Panc1 (cell line): Measurements from ENCODE around the gene SLC26A4.

Experiments
- TF ChIP-seq, protein P1 (sequence below): fragments of 450-650 bp; IDR thresholded peaks from 2 replicates; pipeline ENCODE4 v1.5.1; 2017; ENCODE audit warnings: mild to moderate bottlenecking
- TF ChIP-seq, protein P2 (sequence below), 2 experiments: IDR thresholded peaks; 2 replicates each; pipeline ENCODE4 v1.6.1; 2011 to 2012; ENCODE audit warnings: low read depth in 2 of 2, control low read depth in 1 of 2, low read length in 1 of 2, mild to moderate bottlenecking in 1 of 2, moderate library complexity in 1 of 2; ENCODE audit not compliant: insufficient read depth in 1 of 2

DNA sequence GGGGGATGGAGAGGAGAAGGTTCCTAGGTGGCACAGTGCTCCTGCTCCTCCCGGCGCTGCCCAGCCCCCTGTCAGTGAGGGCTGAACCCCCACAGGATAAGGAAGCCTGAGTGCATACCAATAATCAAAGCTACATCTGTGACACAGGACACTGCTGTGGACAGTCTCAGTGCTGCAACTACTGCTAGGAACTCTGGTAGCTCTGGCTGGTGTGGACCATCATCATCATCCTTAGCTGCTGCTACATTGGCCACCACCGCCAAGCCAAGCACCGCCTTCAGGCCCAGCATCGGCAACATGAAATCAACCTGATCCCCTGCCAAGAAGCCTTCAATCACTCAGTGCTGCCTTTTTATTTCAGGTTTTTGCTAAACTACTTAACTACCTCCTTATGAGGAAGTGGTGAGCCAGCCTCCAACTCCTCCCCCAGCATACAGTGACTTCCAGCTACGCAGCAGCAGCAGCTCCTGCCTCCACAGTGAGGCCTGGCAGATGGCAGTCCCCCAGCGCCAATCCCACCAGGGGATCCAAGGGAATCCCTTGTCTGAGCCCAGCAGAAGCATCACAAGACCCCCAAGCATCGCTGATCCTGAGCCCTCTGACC lies 32.1 kb upstream of the SLC26A4 start:
- TF ChIP-seq, protein P1, sequence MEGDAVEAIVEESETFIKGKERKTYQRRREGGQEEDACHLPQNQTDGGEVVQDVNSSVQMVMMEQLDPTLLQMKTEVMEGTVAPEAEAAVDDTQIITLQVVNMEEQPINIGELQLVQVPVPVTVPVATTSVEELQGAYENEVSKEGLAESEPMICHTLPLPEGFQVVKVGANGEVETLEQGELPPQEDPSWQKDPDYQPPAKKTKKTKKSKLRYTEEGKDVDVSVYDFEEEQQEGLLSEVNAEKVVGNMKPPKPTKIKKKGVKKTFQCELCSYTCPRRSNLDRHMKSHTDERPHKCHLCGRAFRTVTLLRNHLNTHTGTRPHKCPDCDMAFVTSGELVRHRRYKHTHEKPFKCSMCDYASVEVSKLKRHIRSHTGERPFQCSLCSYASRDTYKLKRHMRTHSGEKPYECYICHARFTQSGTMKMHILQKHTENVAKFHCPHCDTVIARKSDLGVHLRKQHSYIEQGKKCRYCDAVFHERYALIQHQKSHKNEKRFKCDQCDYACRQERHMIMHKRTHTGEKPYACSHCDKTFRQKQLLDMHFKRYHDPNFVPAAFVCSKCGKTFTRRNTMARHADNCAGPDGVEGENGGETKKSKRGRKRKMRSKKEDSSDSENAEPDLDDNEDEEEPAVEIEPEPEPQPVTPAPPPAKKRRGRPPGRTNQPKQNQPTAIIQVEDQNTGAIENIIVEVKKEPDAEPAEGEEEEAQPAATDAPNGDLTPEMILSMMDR: no peak
- TF ChIP-seq, protein P2, sequence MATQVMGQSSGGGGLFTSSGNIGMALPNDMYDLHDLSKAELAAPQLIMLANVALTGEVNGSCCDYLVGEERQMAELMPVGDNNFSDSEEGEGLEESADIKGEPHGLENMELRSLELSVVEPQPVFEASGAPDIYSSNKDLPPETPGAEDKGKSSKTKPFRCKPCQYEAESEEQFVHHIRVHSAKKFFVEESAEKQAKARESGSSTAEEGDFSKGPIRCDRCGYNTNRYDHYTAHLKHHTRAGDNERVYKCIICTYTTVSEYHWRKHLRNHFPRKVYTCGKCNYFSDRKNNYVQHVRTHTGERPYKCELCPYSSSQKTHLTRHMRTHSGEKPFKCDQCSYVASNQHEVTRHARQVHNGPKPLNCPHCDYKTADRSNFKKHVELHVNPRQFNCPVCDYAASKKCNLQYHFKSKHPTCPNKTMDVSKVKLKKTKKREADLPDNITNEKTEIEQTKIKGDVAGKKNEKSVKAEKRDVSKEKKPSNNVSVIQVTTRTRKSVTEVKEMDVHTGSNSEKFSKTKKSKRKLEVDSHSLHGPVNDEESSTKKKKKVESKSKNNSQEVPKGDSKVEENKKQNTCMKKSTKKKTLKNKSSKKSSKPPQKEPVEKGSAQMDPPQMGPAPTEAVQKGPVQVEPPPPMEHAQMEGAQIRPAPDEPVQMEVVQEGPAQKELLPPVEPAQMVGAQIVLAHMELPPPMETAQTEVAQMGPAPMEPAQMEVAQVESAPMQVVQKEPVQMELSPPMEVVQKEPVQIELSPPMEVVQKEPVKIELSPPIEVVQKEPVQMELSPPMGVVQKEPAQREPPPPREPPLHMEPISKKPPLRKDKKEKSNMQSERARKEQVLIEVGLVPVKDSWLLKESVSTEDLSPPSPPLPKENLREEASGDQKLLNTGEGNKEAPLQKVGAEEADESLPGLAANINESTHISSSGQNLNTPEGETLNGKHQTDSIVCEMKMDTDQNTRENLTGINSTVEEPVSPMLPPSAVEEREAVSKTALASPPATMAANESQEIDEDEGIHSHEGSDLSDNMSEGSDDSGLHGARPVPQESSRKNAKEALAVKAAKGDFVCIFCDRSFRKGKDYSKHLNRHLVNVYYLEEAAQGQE (IDR thresholded peaks at IDR 0.05; ENCODE audit: insufficient read depth in 1 of 2, low read depth in 2 of 2, low read length in 1 of 2): no peak
